Glutamatergic neuron (in vitro differentiated cells): Measurements from ENCODE around the gene PANK4. TPM values are rescaled to one million over a fixed set of nuclear protein-coding genes. Genes with fewer than 3 reads are reported as not detected.

Experiments
- DNase-seq: peaks from one replicate; pipeline ENCODE4 v3.0.0; 2022
- H3K27ac Mint-ChIP-seq: one replicate; pipeline ENCODE4 v1.8.0; 2020; ENCODE audit warnings: mild to moderate bottlenecking, mixed read lengths, inconsistent platforms; ENCODE audit not compliant: unreplicated experiment
- H3K27me3 Mint-ChIP-seq: one replicate; pipeline ENCODE4 v1.8.0; 2020; ENCODE audit warnings: mild to moderate bottlenecking, moderate library complexity, mixed read lengths, inconsistent platforms; ENCODE audit not compliant: unreplicated experiment
- H3K36me3 Mint-ChIP-seq: one replicate; pipeline ENCODE4 v1.8.0; 2020; ENCODE audit warnings: mild to moderate bottlenecking, mixed read lengths, inconsistent platforms; ENCODE audit not compliant: unreplicated experiment
- H3K4me1 Mint-ChIP-seq: one replicate; pipeline ENCODE4 v1.8.0; 2020; ENCODE audit warnings: mild to moderate bottlenecking, low read depth, mixed read lengths, inconsistent platforms; ENCODE audit not compliant: unreplicated experiment
- H3K4me3 Mint-ChIP-seq: one replicate; pipeline ENCODE4 v1.8.0; 2020; ENCODE audit warnings: mild to moderate bottlenecking, mixed read lengths, inconsistent platforms; ENCODE audit not compliant: unreplicated experiment
- H3K9me3 Mint-ChIP-seq: one replicate; pipeline ENCODE4 v1.8.0; 2020; ENCODE audit warnings: mild to moderate bottlenecking, moderate library complexity, mixed read lengths, inconsistent platforms; ENCODE audit not compliant: unreplicated experiment
- CTCF ChIP-seq: fragments of 200-600 bp; sonication (generic); IDR thresholded peaks from one replicate; pipeline ENCODE4 v1.5.0; 2021; ENCODE audit not compliant: partially characterized antibody, unreplicated experiment
- total RNA-seq: library from RNA; stranded (reverse); fragmentation: NEBNext Ultra II Directional; extraction: Animal tissue kit (Norgen Biotek cat#: 25700); gene quantifications from one replicate; pipeline ENCODE4 v1.2.1, GENCODE V29; 2021; ENCODE audit not compliant: unreplicated experiment

PANK4 gene
- total RNA-seq, 1 donor from 2014 or later = 58.5 TPM

- Mint-ChIP-seq H3K27me3 (peaks cover 4% of the 10 kb centered on the region), H3K36me3 (no peaks in the 10 kb centered on the region), H3K9me3 (peaks cover 3% of the 10 kb centered on the region), H3K4me1 (peaks cover 12% of the 10 kb centered on the region), H3K4me3 (no peak overlapping the region), H3K27ac (no peak overlapping the region)
- TF ChIP-seq CTCF = no peak
- no peak for DNase-seq
Observed at GRCh38 chr1:2519029-2519685, 7.2 kb downstream of the PANK4 start.

DNA sequence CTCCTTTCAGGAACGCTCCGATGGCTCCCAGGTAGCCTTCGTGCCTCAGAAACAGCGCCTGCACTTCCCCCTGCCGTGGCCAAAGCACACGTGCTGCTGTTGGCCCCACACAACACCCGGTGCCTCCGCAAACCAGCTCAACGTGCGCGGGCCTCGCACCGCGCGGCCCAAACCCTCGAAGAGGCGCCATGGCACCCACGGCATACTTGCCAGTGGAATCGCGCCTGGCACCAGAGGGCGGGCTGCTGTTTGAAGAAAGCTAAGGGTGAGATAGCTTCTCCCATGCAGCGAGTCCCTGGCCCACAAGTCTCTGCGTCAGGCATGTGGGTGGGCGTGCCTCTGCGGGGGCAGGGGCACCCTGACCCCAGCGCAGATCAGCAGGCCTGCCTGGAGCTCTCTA lies 7.9 kb downstream of the PANK4 start:
- no peaks in the 10 kb centered on the region for H3K36me3 Mint-ChIP-seq

DNA sequence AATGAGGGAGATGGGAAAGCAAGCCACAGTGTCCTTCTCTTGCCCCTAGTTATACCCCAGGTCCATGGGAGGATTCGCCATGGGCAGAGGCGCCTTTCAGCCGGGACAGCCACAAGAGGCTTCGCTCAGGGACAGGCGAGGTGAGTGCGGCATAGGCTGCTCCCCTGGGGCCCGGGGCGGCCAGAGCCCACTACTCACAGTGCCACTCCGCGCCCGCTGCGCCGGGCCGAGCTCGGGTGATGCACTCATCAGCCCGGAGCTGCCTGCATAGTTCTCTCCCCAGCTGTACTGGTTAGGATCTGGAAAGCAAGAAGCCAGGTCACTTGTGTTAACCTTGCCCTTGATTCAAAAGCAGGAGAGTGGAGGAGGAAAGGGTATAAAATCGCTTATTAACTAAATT lies 8.4 kb downstream of the PANK4 start:
- H3K36me3 Mint-ChIP-seq = no peaks in the 10 kb centered on the region
- TF ChIP-seq CTCF = no peak
- no peak overlapping the region for H3K4me3 Mint-ChIP-seq
- H3K27ac Mint-ChIP-seq = no peak overlapping the region
- peaks cover 4% of the 10 kb centered on the region for H3K27me3 Mint-ChIP-seq
- H3K9me3 Mint-ChIP-seq = peaks cover 3% of the 10 kb centered on the region
- peaks cover 4% of the 10 kb centered on the region for H3K4me1 Mint-ChIP-seq
- no peak for DNase-seq

More for the DNA sequence above, 7.9 kb downstream of the PANK4 start:
- Mint-ChIP-seq H3K4me3 (no peak overlapping the region), H3K27me3 (peaks cover 4% of the 10 kb centered on the region), H3K27ac (no peak overlapping the region), H3K4me1 (peaks cover 8% of the 10 kb centered on the region), H3K9me3 (peaks cover 3% of the 10 kb centered on the region)
- TF ChIP-seq CTCF = no peak
- no peak for DNase-seq

DNA sequence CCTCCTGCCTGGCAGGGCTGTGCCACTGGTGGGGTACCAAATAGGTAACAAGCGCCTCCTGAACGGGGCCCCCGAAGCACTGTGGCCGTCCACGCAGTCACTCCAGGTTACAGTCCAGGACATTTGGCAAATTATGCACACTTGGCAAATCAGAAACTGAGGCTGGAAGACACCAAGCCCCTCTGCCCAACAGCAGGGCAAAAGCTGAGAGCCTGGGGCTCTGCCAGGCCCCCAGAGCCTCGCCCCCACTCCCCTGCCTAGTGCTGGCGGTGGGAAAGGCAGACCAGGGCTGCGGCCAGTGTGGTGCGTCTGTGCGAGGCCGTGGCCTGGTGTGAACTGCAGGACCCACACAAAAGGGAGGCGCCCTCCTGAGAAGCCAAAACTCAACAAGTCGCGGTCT lies 9.4 kb downstream of the PANK4 start:
- Mint-ChIP-seq H3K27ac (no peak overlapping the region), H3K4me3 (no peak overlapping the region), H3K9me3 (peaks cover 3% of the 10 kb centered on the region), H3K36me3 (no peaks in the 10 kb centered on the region), H3K4me1 (peaks cover 1% of the 10 kb centered on the region), H3K27me3 (peaks cover 4% of the 10 kb centered on the region)
- no peak for DNase-seq
- no peak for TF ChIP-seq CTCF

DNA sequence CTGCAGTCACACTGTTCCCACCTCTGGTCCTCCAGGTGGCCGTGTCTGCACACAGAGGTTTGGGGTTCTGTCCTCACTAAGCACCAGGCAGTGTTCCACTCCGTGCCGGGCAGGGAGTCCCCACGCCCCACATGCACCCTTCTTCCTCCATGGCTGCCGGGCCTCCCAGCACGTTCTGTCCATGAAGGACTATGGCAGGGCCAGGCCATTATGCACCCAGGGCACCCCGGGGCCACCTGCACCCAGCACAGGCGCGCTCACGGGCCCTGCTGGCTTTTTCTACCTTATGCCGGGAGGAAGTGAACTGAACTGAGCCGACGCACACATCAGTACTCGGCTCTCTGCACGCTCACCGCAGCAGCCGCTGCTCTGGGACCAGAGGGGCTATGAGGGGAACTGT lies 10.3 kb downstream of the PANK4 start:
- no peak for DNase-seq
- H3K36me3 Mint-ChIP-seq = no peaks in the 10 kb centered on the region
- TF ChIP-seq CTCF = no peak

More for the DNA sequence above, 10.3 kb downstream of the PANK4 start:
- Mint-ChIP-seq H3K4me3 (no peak overlapping the region), H3K9me3 (peaks cover 2% of the 10 kb centered on the region), H3K4me1 (peaks cover 4% of the 10 kb centered on the region), H3K27me3 (peaks cover 4% of the 10 kb centered on the region), H3K27ac (no peak overlapping the region)
